Middle frontal gyrus (tissue), 1 donor: ENCODE data around the gene BRI3.

Experiments used
- DNase-seq: peaks from one replicate; pipeline ENCODE4 v3.0.0-alpha.2; 2015; ENCODE audit warnings: low spot score; ENCODE audit errors: extremely low spot score

BRI3 gene

DNA sequence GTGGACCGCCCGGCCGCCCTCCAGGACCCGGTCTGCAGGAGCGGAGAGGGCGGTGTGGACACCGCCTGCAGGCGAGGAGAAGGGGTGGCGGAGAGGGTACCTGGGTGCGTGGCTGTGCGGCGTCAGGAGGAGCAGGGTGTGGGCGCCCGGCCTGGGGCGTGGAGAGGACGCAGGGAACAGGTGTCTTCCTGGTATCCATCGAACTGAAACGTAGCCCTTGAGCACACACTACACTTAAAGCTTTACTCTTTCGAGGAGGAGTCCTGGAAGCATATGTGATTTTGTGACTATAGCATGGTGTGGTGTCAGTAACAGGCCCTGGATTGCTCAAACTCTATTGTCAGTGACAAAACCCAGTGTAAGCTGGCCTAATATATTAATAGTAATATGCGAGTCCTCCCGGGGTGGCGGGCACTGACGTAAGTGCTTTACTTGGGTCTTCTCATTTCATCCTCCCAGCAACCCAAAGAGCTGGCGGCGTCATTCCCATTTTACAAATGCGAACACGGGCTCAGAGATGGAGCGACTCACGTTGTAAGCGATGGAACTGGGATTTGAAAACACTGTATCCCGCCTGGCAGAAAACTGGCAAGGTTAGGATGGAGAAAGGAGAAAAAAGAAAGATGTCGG lies 28.9 kb upstream of the BRI3 start:
- no peak for DNase-seq

DNA sequence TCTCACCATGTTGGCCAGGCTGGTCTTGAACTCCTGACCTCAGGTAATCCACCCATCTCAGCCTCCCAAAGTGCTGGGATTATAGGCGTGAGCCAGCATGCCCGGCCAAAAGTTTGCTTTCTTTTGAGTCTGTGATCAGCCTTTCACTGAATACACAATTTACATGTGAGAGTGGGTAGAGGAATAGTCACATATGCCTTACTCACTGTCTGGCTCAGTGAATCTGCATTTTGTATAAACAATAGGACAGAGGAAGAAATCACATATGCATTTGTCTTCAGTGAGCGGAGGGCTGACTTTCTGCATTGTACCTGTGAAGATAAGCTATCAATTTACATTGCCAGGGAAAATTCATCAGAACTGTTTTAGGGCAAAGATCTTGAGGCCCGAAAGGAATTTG lies 27.0 kb upstream of the BRI3 start:
- no peak for DNase-seq

DNA sequence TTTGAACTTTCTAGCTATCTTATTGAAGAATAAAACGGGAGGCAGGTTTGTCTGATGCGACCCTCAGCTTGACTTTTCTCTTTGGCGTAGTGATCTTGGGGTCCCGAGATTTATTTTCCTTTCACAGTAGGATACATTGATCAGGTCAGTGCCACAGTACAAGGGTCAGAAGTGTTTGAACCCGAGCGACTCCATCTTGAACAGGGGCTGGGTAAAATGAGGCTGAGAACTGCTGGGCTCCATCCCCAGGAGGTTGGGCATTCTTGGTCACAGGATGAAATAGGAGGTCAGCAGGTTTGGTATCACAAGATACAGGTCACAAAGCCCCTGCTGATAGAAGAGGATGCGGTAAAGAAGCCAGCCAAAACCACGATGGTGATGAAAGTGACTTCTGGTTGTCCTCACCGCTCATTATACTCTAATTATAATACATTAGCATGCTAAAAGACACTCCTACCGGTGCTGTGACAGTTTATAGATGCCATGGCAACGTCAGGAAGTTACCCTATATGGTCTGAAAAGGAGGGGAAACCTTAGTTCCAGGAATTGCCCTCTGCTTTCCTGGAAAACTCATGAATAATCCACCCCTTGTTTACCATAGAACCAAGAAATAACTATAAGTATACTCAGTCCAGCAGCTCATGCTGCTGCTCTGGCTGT lies 26.4 kb upstream of the BRI3 start:
- no peak for DNase-seq

DNA sequence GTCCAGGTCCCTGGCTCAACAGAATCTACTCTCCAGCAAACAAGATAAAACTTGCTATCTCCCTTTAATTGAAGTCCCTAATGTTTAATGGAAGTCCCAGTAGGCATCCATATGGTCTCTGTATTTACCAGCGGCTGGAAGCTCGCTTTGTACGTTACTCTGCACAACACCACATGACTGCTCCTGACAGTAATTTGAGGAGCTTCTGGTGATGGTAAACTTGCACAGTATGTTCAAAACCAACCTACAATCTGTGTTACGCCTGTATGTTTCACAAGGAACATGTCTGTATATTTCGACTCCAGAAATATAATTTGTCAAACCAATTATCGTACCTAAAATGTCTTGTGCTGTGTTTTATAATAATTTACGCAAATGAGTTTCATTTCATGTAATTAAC lies 25.1 kb upstream of the BRI3 start:
- DNase-seq: no peak

DNA sequence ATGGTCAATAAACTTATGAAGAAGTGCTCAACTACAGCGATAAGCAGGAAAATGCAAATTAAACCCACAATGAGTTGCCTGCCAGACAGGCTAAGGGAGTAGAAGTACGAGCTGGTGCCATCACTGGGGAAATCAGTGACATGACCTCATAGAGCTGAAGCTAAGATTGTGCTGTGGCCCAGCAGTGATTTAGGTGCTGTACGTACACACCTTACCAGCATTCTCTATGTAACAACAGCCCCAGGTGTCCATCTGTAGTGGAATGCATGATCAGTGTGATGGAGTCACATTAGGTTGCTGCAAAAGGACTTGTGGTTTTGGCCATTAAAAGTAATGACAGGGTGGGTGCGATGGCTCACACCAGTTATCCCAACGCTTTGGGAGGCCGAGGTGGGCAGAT lies 23.8 kb upstream of the BRI3 start:
- DNase-seq: no peak

DNA sequence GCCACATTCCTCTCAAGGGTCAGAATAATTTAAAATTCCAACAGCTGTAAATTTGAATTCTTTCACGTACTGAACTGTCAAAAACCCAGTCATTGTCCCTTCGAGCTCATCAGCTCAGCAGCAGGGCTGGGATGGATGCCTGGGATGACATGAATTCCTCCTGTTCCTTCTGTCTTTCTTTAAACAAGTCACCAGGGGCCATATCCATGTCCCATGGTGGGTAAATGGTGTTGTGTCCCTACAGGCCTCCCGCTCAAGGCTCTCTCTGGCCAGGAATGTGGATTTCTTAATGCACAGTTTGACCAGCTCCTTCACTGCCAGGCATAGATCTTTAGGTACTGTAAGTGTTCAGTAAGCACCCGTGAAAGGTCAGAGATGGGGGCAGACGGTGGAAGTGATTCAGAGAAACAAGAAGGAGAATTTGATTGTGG lies 15.6 kb upstream of the BRI3 start:
- DNase-seq: no peak

DNA sequence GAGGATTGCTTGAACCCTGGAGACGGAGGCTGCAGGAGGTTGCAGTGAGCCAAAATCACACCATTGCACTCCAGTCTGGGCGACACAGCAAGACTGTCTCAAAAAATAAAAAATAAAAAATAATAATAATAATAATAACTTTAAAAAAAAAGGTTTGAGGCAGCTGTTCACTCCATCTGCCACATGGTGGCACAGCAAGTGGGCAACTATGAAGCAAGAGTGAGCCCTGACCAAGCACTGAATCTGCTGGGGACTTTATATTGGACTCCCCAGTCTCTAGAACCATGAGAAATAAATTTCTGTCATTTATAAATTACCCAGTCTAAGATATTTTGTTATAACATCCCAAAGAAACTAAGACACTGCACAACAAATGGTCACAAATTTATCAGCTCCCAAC lies 14.6 kb upstream of the BRI3 start:
- no peak for DNase-seq

DNA sequence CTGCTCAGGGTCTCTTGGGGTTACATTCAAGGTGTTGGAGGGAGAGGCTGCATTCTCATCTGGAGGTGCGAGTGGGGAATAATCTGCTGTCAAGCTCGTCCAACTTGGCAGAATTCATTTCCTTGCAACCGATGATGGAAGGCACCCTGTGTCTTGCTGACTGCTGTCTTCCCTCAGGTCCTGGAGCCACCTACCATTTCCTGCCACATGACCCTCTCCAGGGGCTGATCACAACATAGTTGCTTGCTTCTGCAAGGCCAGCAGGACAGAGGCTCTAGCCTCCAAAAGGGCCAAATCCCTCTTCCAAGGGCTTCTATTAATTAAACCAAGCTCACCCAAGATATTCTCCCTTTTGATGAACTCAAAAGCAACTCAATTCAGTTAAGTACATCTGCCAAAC lies 14.2 kb upstream of the BRI3 start:
- DNase-seq: no peak

DNA sequence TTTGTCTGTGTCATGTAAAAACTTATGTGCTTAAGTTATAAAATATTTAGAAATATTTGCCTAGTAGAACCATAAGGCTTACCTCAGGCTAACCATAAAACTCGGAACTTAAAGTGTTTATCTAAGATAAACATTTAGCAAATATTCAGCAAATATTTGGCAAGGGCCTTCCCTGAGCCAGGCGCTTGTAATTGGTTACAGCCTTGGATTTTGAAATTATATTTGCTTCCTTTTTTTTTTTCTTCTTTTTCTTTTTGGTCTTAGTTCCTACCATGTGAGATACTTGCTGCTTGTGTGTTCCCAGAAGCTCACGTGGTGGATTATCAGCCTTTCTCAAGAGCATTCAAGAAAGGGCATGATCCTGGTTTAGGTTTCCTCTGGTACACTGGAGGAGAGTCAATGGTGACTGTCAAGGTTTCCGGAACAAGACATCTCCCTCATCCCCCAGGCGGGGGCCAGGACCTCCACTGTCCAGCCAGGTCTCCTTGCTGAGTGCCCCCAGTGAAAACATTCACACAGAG lies 5.2 kb upstream of the BRI3 start:
- no peak for DNase-seq

DNA sequence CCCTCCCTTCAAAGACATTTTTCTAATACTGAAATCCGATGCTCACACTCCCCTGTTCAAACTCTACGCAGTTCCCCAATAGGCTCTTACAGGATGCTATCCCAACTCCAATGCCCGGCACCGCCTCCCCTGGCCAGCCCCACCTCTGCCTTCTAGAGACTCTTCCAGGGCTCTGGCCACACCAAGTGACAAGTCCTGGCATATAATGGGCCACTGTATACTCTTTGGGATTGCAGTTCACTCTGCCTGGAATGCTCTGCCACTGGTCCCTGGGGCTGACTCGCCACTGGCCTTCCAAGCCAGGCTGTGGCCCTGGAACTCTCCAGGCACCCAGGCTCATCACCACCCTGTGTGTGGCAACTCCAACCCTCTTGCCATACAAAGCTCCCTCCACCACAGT lies 3.1 kb upstream of the BRI3 start:
- DNase-seq: no peak

DNA sequence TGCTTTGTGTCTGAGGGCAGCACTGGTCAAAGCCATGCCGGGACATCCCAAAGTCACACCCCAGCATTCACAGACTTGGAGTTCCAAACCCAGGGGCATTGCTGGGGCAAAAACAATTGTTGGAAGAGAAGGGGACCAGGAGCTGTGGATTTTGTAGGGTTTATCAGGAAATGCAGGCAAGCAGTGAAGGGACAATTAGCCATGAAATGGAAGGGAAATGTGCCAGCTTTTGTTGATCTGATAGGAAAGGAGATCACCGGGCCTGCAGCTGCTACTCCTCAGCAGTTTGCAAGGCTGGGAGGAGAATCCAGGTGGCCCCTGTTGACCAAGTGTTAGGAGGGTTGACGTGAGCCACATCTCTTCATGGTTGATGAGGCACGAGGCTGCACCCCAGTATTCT lies 2.5 kb upstream of the BRI3 start:
- DNase-seq: no peak

DNA sequence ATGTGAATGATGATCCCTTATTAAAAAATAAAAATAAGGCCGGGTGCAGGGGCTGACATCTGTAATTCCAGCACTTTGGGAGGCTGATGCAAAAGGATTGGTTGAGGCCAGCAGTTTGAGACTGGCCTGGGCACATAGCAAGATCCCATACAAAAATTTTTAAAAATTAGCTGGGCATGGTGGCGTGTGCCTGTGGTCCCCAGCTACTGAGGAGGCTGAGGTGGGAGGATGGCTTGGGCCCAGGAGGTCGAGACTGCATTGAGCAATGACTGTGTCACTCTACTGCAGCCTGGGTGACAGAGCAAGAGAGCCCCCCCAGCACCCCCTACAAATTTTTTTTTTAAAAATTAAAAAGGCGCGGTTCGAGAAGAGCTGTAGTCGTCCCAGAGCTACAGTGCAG lies 1.2 kb upstream of the BRI3 start:
- no peak for DNase-seq

DNA sequence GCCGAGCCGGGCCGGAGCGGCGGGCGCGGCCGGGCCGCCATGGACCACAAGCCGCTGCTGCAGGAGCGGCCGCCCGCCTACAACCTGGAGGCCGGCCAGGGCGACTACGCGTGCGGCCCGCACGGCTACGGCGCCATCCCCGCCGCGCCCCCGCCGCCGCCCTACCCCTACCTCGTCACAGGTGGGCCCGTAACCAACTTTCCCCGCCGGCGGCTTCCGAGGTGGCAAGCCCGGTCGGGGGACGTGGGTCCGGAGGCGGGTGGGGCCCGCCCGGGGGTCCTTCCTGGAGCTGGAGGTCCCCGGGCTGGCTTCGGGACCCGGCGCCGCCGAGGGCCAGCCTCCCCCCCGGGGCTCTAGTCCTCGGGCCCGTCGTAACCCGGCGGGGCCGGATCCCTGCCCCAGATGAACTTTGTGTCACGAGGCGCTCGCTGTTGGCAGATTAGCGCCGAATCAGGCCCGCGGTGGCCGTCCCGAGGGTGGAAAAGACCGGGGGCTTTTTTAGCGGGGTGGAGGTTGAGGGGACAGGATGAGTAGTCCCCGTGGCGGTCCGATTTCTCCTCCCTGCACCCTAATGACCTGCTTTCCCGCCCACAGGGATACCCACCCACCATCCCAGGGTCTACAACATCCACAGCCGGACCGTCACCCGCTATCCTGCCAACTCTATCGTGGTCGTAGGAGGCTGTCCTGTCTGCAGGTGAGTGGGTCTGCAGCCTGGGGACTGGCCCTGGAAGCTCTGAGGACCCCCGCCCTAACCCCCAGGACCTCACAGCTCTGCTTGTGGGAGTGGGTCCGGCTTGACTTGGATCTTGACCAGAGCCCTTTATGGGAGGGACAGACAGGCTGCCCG lies 496 bp downstream of the BRI3 start:
- DNase-seq: no peak

DNA sequence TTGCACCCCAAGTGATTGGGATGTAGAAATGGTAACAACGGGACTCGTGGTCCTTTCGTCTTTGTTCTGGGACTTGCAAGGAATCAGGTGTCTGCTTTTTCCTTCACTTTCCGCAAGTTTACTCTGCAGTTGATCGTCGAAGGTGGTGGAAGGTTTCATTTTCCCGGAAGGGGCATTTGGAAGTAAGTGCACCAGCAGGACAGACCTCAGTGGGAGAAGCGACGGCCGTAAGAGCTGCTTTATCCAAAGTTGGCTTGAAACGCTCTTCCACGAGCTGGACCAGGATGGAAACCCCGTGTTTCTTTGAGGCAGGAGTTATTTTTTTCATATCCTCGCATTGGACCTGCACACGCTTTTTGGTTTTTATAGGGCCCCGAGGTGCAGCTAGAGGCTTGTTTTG lies 1.2 kb downstream of the BRI3 start:
- no peak for DNase-seq

DNA sequence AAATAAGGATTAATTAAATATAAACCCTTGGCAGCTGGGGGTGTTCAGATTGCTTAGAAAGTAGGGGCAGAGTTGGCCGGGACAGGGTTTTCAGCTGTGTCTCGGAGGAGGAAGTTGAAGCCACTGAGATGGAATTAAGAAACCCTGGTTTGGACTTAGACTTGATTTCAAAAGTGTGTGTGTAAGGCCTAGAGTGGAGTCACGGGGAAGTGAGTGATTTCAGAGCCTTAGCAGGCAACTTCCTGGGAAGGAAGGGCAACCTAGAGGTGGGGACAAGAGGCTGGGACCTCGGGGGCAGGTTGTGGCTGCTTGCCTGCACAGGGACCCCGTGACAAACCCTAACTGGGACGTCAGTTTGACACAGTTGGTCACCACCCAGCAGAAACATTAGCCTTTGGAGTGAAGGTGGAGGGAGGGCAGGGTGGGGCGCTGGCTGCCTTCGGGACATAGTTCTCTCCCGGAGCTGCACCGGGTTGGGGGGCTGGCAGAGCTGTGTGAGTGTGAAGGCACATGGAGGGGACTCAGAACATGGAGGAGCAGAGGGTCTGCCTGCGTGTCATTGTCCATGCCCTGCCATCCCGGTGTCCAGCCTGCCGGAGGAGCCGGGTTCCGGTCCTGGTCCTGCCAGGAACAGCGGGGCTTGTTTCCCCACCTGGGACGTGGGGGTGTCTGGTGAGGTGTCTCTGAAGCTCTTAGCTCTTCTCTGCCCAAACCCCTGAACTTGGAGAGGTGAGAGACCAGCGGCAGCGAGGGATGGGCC lies 1.8 kb downstream of the BRI3 start:
- no peak for DNase-seq

DNA sequence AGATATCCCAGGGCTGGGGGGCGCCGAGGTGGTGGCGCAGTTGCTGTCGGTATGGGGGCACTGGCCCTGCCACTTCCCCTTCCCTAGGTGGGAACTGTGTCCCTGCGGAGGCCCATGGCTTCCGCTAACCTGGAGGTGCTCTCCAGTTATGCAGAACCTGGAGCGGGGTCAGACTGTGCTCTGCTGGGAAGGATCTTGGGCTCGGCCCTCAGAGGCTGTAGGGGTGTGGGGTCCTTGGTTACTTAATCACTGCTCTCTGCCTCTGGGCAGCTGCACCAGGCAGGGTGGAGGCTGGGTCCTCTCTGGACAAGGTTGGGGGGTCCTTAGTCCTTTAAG lies 2.4 kb downstream of the BRI3 start:
- no peak for DNase-seq

DNA sequence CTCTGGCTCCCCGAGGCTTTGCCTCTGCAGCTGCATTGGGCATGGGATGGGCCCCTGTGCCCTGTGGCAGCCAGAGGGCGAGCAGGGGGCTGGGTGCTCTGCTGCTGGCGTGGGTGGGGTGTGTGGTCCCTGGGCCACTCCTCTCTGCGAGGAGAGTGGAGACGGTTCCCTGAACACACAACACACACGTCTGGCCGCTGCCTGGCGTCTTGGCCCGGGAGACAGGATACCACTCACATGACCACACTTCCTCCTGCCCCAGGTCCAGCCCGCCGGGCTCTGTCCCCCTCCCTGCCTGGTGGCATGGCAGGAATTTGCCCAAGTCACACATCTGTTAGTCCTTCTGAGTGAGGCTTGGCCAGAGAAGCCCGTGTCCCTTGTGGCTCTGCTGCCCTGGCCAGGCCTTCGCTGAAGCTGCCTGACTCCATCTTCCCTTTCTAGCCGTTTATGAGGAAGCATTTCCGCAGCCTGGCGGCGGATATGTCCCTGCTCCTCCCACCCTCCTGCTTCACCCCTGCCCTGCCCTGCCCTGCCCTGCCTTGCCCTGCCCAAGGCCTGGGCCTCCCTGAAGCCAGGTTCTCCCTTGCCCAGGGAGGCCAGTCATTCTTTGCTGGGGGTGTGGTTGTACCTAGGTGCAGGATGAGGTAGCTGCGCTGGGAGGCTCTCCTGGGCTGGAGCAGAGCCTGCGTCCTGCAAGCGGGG lies 3.0 kb downstream of the BRI3 start:
- DNase-seq: no peak

DNA sequence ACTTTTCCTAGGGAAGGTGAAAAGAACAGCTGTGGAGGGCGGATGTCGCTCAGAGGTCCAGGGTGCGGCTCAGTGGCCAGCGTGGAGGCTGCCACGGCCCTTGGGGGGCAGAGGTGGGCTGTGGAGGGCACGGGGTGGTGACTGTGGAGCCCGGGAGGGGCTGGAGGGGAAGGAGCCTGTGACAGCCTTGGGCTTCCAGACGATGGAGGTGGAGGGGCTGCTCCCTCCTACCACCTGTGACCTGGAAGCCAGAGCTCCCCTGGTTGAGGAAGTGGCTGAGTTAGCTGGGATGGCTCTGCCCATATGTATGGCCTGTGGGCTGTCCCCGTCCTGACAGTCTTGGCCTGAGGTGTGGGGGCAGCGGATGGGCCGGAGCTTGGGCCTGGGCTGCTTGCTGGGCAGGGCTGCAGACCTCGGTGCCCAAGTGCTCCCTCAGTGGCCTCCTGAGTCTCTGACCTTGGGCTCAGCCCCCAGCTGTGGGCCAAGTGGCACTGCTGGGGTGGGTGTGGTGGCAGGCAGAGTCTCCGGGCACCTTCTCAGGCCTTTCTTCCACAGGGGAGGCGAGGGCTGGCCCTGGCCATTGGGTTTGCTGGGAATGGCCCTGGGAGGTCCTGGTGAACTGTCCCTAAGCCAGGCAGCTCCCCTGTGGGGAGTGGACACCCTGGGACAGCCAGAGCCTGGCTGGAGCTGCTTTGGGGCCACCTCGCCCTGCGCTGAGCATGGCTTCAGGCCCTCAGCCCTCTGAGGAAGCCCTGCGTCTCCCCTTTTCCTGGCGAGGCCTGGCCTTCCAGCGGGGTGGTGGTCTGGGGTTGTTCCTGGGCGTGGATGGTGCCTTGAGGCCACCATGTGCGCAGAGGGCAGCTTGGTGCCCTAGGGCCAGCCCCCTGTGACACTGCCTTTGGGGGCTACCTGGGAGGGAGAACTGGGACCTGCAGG lies 3.9 kb downstream of the BRI3 start:
- no peak for DNase-seq

DNA sequence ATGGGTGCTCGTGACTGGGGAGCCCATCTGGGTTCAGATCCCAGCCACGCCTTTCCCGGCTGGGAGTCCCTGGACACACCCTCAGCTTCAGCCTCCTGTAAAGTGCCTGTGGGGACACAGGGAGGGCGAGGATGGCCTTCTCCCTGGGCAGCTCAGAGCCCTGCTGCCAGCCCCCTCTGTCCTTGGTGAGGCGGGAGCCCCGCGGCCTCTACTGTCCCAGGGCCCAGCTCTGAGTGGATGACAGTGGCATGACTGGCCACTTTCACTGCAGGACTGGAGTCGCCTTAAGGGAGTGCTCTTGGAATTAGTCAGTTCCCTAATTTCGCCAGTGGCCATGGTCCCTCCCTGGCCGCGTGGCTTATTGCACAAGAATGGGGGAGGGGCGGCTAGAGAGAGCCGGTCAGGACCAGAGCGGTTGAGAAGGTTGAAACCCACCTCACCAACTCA lies 4.6 kb downstream of the BRI3 start:
- no peak for DNase-seq
